WTC11 (cell line): ENCODE results near the gene CHMP1A. TPM values are rescaled to one million over a fixed set of nuclear protein-coding genes. Genes with fewer than 3 reads are reported as not detected.

ENCODE experiments used
- ATAC-seq: fragments of 200-7000 bp; cut with Tn5 transposase; 2 replicates; pipeline ENCODE4 v1.10.0; 2021; ENCODE audit warnings: mild to moderate bottlenecking, moderate library complexity
- CTCF ChIA-PET: fragments of 300-600 bp; sonication (Branson Sonifier 250); formaldehyde crosslinking; loops from one replicate; lab custom pipeline; 2021; ENCODE audit warnings: antibody characterized with exemption; lab: Charles Lee
- POLR2A ChIA-PET: fragments of 350-600 bp; sonication (Branson Sonifier 250); formaldehyde crosslinking; loops from one replicate; lab custom pipeline; 2021; ENCODE audit warnings: antibody characterized with exemption; lab: Charles Lee
- DNase-seq: peaks from one replicate; pipeline ENCODE4 v3.0.0; 2021; ENCODE audit warnings: low spot score
- H3K27ac Mint-ChIP-seq: 2 replicates; pipeline ENCODE4 v1.8.0; 2021; ENCODE audit warnings: mixed read lengths
- H3K27me3 Mint-ChIP-seq: 2 replicates; pipeline ENCODE4 v1.8.0; 2021; ENCODE audit warnings: low read depth, mild to moderate bottlenecking, moderate library complexity, mixed read lengths
- H3K36me3 Mint-ChIP-seq: 2 replicates; pipeline ENCODE4 v1.8.0; 2021; ENCODE audit warnings: mixed read lengths
- H3K4me1 Mint-ChIP-seq: 2 replicates; pipeline ENCODE4 v1.8.0; 2022; ENCODE audit warnings: mixed read lengths
- H3K4me3 Mint-ChIP-seq: 2 replicates; pipeline ENCODE4 v1.8.0; 2021; ENCODE audit warnings: mild to moderate bottlenecking, moderate library complexity, mixed read lengths
- H3K9me3 Mint-ChIP-seq: 2 replicates; pipeline ENCODE4 v1.8.0; 2021; ENCODE audit warnings: mixed read lengths
- ARID4B ChIP-seq: sonication (generic); formaldehyde crosslinking; IDR thresholded peaks from 2 replicates; pipeline ENCODE4 v1.8.0; 2023; ENCODE audit warnings: missing genetic modification reagents, mild to moderate bottlenecking, borderline replicate concordance
- ATF1 ChIP-seq: sonication (generic); formaldehyde crosslinking; IDR thresholded peaks from 2 replicates; pipeline ENCODE4 v1.8.1; 2023; ENCODE audit warnings: mild to moderate bottlenecking, moderate library complexity, missing genetic modification reagents
- CBFB ChIP-seq: sonication (generic); formaldehyde crosslinking; IDR thresholded peaks from 2 replicates; pipeline ENCODE4 v1.8.1; 2022; ENCODE audit warnings: mild to moderate bottlenecking, low read depth, missing genetic modification reagents
- ELF4 ChIP-seq: sonication (generic); formaldehyde crosslinking; IDR thresholded peaks from 2 replicates; pipeline ENCODE4 v1.8.1; 2022; ENCODE audit warnings: low read depth, mild to moderate bottlenecking, moderate library complexity, missing genetic modification reagents
- ETV6 ChIP-seq: sonication (generic); formaldehyde crosslinking; IDR thresholded peaks from 2 replicates; pipeline ENCODE4 v1.8.1; 2022; ENCODE audit warnings: mild to moderate bottlenecking, missing genetic modification reagents
- FOXK1 ChIP-seq: sonication (generic); formaldehyde crosslinking; IDR thresholded peaks from 2 replicates; pipeline ENCODE4 v1.8.0; 2022; ENCODE audit warnings: mild to moderate bottlenecking, moderate library complexity, missing genetic modification reagents
- FOXP4 ChIP-seq: sonication (generic); formaldehyde crosslinking; IDR thresholded peaks from 2 replicates; pipeline ENCODE4 v1.8.0; 2022; ENCODE audit warnings: mild to moderate bottlenecking, missing genetic modification reagents
- JUN ChIP-seq: sonication (generic); formaldehyde crosslinking; IDR thresholded peaks from 2 replicates; pipeline ENCODE4 v1.8.0; 2023; ENCODE audit warnings: mild to moderate bottlenecking, missing genetic modification reagents
- KAT7 ChIP-seq: sonication (generic); formaldehyde crosslinking; IDR thresholded peaks from 2 replicates; pipeline ENCODE4 v1.8.1; 2023; ENCODE audit warnings: missing genetic modification reagents, mild to moderate bottlenecking, borderline replicate concordance
- MAX ChIP-seq: sonication (generic); formaldehyde crosslinking; IDR thresholded peaks from 2 replicates; pipeline ENCODE4 v1.8.0; 2022; ENCODE audit warnings: mild to moderate bottlenecking, missing genetic modification reagents
- NFATC4 ChIP-seq: fragments of 250-450 bp; sonication (Bioruptor Pico); IDR thresholded peaks from 2 replicates; pipeline ENCODE4 v1.9.0; 2021; ENCODE audit warnings: mild to moderate bottlenecking
- NFYB ChIP-seq: sonication (generic); formaldehyde crosslinking; conservative IDR thresholded peaks from 2 replicates; pipeline ENCODE4 v1.8.0; 2022; ENCODE audit warnings: low read depth, missing genetic modification reagents
- PREB ChIP-seq: sonication (generic); formaldehyde crosslinking; IDR thresholded peaks from 2 replicates; pipeline ENCODE4 v1.8.1; 2022; ENCODE audit warnings: mild to moderate bottlenecking, missing genetic modification reagents, moderate library complexity, borderline replicate concordance
- SOX15 ChIP-seq: fragments of 250-450 bp; sonication (Bioruptor Pico); IDR thresholded peaks from 2 replicates; pipeline ENCODE4 v1.9.0; 2021; ENCODE audit warnings: mild to moderate bottlenecking
- SP1 ChIP-seq: sonication (generic); formaldehyde crosslinking; conservative IDR thresholded peaks from 2 replicates; pipeline ENCODE4 v1.8.1; 2022; ENCODE audit warnings: missing genetic modification reagents
- ZBTB43 ChIP-seq: sonication (generic); formaldehyde crosslinking; IDR thresholded peaks from 2 replicates; pipeline ENCODE4 v1.8.1; 2023; ENCODE audit warnings: mild to moderate bottlenecking, missing genetic modification reagents
- ZNF138 ChIP-seq: sonication (generic); formaldehyde crosslinking; conservative IDR thresholded peaks from 2 replicates; pipeline ENCODE4 v1.8.1; 2022; ENCODE audit warnings: mild to moderate bottlenecking, moderate library complexity, missing genetic modification reagents
- ZNF232 ChIP-seq: sonication (generic); formaldehyde crosslinking; IDR thresholded peaks from 2 replicates; pipeline ENCODE4 v1.8.0; 2022; ENCODE audit warnings: mild to moderate bottlenecking, missing genetic modification reagents
- ZNF263 ChIP-seq: sonication (generic); formaldehyde crosslinking; IDR thresholded peaks from 2 replicates; pipeline ENCODE4 v1.8.1; 2022; ENCODE audit warnings: low read depth, mild to moderate bottlenecking, moderate library complexity, missing genetic modification reagents
- total RNA-seq: library from RNA; stranded (reverse); gene quantifications from 3 replicates; pipeline ENCODE4 v1.2.3, GENCODE V29; 2021

The CHMP1A gene
- total RNA-seq, 1 experiment from 2014 or later = 76.0 TPM

GRCh38 chr16:89701425-89702406 lies 44.2 kb upstream of the CHMP1A start, which contains the start of gene SPATA2L:
TSS of gene SPATA2L (minus strand) at chr16:89701705. CDS start at chr16:89701232, 473 bp downstream.
- POLR2A ChIA-PET = interaction anchor here (2.6 kb wide), 1 partner anchor 10 kb away, joined by 18 read pairs; no protein-coding TSS in a partner anchor
- Mint-ChIP-seq H3K27ac (no peak within 1 kb of the TSS), H3K4me1 (peaks cover 16% of the 10 kb centered on the region), H3K36me3 (peaks cover 3% of the 10 kb centered on the region; the same call in 1 of the 2 replicates), H3K9me3 (no peaks in the 10 kb centered on the region), H3K27me3 (peaks cover 34% of the 10 kb centered on the region), H3K4me3 (peak within 1 kb of the TSS; percentile 64)
- CTCF ChIA-PET = interaction anchor here (0.5 to 3.6 kb wide), 7 partner anchors 9 to 1142 kb away, joined by 3 to 36 read pairs (median 4); partner anchors contain the start of gene CDK10
- DNase-seq (peak; percentile 99), ATAC-seq (peak; percentile 76)
- TF ChIP-seq ATF1 (CRISPR knock-in tag) (no peak), FOXK1 (CRISPR knock-in tag) (0 out of 2 replicates have a peak, but pooled peaks have one; percentile 20), ZNF232 (0 out of 2 replicates have a peak, but pooled peaks have one; percentile 13), ZNF263 (CRISPR knock-in tag) (no peak), ZNF138 (CRISPR knock-in tag) (no peak), SP1 (CRISPR knock-in tag) (peak; percentile 92), ARID4B (CRISPR knock-in tag) (peak; percentile 22; the same call in 1 of the 2 replicates), MAX (CRISPR knock-in tag) (peak; percentile 79), ZBTB43 (CRISPR knock-in tag) (no peak), NFYB (CRISPR knock-in tag) (peak; percentile 26; the same call in 1 of the 2 replicates), FOXP4 (CRISPR knock-in tag) (0 out of 2 replicates have a peak, but pooled peaks have one; percentile 29), ETV6 (CRISPR knock-in tag) (peak; percentile 45; the same call in 1 of the 2 replicates)

GRCh38 chr16:89700649-89701424 lies 43.3 kb upstream of the CHMP1A start:
- POLR2A ChIA-PET = interaction anchor here (0.9 to 2.6 kb wide), 6 partner anchors 10 to 893 kb away, joined by 3 to 18 read pairs (median 6); partner anchors contain the start of gene CDK10
- TF ChIP-seq JUN (peak; percentile 57; the same call in 1 of the 2 replicates), ELF4 (CRISPR knock-in tag) (0 out of 2 replicates have a peak, but pooled peaks have one; percentile 35), FOXK1 (CRISPR knock-in tag) (0 out of 2 replicates have a peak, but pooled peaks have one; percentile 37), PREB (CRISPR knock-in tag) (0 out of 2 replicates have a peak, but pooled peaks have one; percentile 80), SOX15 (CRISPR knock-in tag) (no peak), CBFB (0 out of 2 replicates have a peak, but pooled peaks have one; percentile 27), KAT7 (peak; percentile 35; the same call in 1 of the 2 replicates), NFATC4 (CRISPR knock-in tag) (no peak)

More at GRCh38 chr16:89700649-89701424, 43.3 kb upstream of the CHMP1A start:
- DNase-seq = peak; percentile 66
- Mint-ChIP-seq H3K4me3 (peak overlapping the region; percentile 64), H3K27me3 (peaks cover 31% of the 10 kb centered on the region), H3K36me3 (peaks cover 3% of the 10 kb centered on the region; the same call in 1 of the 2 replicates), H3K27ac (no peak overlapping the region), H3K9me3 (no peaks in the 10 kb centered on the region), H3K4me1 (peaks cover 12% of the 10 kb centered on the region)
- CTCF ChIA-PET = interaction anchor here (0.6 to 3.6 kb wide), 36 partner anchors 10 to 508 kb away, joined by 3 to 36 read pairs (median 4); partner anchors contain the start of genes CDK10, CHMP1A, MC1R and SPATA33
- peak; percentile 10 for ATAC-seq
